ENCODE data around the gene AARSD1.
"Not testable (repeated sequence)": the region's sequence is repeated elsewhere in the genome, so short reads cannot be mapped to it uniquely, and the experiment has no call there.

Gene AARSD1

DNA sequence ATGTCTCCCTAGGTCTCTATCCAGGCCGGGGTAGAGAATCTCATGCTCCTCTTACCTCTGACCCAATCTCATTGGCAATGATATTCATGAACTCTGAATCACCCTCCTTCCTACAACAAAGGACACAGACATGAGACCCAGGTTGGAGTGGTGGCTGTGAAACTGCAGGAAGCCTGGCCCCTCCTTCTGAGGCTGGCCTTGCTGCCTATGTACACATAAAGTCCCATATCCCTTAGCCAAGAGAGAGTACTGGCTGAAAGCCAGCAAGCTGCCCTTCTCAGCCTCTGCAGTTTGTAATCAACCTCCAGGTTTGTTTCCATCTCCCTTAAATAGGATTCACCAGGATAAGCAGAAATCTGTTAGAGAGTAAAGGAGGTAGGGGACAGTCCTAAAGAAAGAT lies 10.6 kb downstream of the AARSD1 start:
- Mint-ChIP-seq H3K27ac (no peak overlapping the region), H3K36me3 (ENCODE audit: low read depth) (peaks cover 57% of the 10 kb centered on the region)

DNA sequence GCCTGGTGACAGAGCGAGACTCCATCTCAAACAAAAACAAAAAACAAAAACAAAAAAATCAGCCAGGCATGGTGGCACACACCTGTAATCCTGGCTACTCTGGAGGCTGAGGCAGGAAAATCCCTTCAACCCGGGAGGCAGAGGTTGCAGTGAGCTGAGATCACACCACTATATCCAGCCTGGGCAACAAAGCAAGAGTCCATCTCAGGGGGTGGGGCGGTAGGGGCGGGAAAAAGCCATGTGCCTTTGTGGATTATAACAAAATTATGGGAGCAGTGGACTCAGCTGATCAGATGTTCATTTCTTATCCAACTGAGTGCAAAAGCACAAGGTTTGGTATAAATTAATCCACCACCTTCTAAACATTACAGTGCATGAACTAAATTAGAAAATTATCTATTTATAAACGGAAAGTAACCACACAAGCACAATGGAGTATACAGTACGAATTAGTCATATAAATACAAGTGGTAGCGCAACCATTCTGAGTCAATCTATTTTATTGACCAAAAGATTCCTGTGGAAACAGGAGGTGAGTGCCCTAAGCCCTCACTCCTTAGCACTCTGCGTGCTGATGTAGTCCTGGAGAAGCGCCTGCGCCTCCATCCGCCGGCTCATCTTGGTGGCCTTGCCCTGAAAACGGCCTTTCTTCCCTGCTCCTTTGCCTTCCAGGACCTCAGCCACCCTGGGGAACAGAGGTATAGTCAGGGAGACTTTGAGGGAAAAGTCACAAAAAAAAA lies 14.0 kb downstream of the AARSD1 start:
- DNase-seq (no peak), ATAC-seq (no peak)
- no peaks in the 10 kb centered on the region for H3K9me3 Mint-ChIP-seq
- no peak overlapping the region for H3K4me3 Mint-ChIP-seq
- no peak overlapping the region for H3K27ac Mint-ChIP-seq
- peaks cover 38% of the 10 kb centered on the region for H3K36me3 Mint-ChIP-seq (ENCODE audit: low read depth)
- no peaks in the 10 kb centered on the region for H3K27me3 Mint-ChIP-seq
- H3K4me1 Mint-ChIP-seq, result no peaks in the 10 kb centered on the region

More for the DNA sequence above, 10.6 kb downstream of the AARSD1 start:
- ATAC-seq (no peak), DNase-seq (no peak)
- Mint-ChIP-seq H3K4me3 (no peak overlapping the region), H3K4me1 (no peaks in the 10 kb centered on the region), H3K27me3 (no peaks in the 10 kb centered on the region), H3K9me3 (no peaks in the 10 kb centered on the region)

DNA sequence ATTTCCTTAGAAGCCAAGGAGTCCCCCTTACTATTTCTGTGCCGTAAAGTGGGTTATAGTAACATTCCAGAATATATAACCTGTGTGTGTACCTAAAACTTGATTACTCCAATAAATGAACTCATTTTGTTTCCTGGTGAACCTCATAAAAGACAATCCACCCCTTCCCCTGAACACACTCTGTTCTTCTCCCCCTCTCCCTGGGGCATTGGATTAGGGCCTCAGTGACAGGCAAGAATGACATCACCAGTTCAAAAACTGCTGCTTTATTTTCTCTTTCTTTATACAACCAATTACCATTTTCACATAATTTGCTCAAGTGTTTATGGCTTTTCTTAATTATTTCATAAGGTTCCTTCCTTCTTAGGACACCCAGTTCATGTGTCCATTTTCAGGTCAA lies 17.4 kb downstream of the AARSD1 start:
- H3K9me3 Mint-ChIP-seq, result no peaks in the 10 kb centered on the region
- peaks cover 19% of the 10 kb centered on the region for H3K36me3 Mint-ChIP-seq (ENCODE audit: low read depth)
- H3K4me3 Mint-ChIP-seq, result no peak overlapping the region
- DNase-seq, result no peak
- H3K27me3 Mint-ChIP-seq, result no peaks in the 10 kb centered on the region
- no peak overlapping the region for H3K27ac Mint-ChIP-seq
- no peak for ATAC-seq
- H3K4me1 Mint-ChIP-seq, result no peaks in the 10 kb centered on the region

DNA sequence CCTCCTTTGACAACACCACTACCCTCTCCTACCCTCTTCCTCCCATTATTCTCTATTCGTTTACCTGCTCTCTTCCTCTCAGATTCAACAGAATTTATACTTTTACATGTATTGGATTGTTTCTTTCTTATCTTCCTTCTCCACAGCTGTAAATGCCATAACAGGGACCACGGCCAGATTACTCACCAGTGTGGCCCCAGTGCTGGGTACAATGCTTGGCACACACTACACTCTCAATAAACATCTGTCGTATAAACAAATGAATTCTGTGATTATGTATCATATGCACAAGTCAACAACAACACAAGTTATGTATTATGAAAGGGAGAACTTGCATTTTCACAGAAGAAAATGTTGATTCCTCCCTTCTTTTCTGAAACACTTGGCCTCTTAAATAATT lies 20.0 kb downstream of the AARSD1 start:
- DNase-seq, result no peak
- ATAC-seq, result no peak

DNA sequence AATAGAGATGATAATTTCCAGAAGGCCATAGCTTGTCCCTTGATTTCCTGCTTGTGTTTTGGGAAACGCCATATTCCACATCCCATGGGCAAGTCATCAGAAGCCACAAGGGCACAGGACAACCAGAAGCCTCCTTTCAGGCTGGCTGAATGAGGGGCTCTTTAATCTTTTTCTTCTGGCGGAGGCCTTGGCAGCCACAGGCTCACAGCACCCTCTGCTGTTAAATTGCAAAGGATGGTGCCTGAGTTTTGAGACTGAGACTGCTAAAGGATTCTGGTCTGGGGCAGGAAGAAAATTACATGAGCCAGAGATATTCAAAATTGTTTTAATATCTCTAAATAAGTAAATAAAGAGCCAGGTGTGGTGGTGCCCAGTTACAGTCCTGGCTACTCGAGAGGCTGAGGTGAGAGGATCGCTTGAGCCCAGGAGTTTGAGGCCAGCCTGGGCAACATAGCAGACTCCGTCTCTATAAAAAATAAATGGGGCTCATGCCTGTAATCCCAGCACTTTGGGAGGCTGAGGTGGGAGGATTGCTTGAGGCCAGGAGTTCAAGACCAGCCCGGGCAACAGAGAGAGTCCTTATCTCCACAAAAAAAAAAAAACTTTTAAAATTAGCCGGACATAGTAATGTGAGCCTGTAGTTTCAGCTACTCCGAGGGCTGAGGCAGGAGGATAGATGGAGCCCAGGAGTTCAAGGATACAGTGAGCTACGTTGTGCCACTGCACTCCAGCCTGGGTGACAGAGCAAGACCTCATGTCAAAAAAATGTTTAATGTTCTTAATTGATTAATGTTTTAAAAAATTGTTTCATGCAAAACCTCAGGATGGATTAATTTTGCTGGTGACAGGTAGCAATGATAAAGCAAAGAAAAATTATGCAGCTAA lies 26.3 kb downstream of the AARSD1 start:
- DNase-seq (peak; percentile 16), ATAC-seq (peak; percentile 52)
- Mint-ChIP-seq H3K27me3 (peaks cover 11% of the 10 kb centered on the region), H3K27ac (no peak overlapping the region), H3K4me1 (no peaks in the 10 kb centered on the region), H3K9me3 (no peaks in the 10 kb centered on the region), H3K4me3 (no peak overlapping the region), H3K36me3 (ENCODE audit: low read depth) (no peaks in the 10 kb centered on the region)

More for the DNA sequence above, 20.0 kb downstream of the AARSD1 start:
- Mint-ChIP-seq H3K27me3 (no peaks in the 10 kb centered on the region), H3K4me3 (no peak overlapping the region), H3K4me1 (no peaks in the 10 kb centered on the region), H3K9me3 (no peaks in the 10 kb centered on the region), H3K27ac (no peak overlapping the region), H3K36me3 (ENCODE audit: low read depth) (peaks cover 1% of the 10 kb centered on the region)

DNA sequence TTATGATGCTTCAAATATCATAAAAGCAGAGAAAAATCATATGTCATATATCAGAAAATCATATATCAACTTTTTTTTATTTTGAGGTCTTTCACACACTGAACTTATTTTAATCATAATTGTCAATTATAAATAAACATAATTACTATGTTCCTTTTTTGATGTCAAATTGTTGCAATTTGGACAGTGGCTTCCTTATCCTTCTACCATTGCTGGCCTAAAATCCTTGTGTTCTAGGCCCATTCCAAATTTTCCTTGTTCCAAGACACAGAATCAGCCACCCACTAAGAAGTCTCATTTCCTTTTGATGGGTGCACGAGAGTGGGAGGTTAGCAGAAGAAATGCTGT lies 34.8 kb downstream of the AARSD1 start:
- Mint-ChIP-seq H3K4me1 (peaks cover 11% of the 10 kb centered on the region), H3K27ac (peak overlapping the region; percentile 79), H3K9me3 (no peaks in the 10 kb centered on the region), H3K27me3 (peaks cover 8% of the 10 kb centered on the region), H3K4me3 (no peak overlapping the region), H3K36me3 (ENCODE audit: low read depth) (no peaks in the 10 kb centered on the region)
- ATAC-seq, result no peak
- DNase-seq, result no peak

DNA sequence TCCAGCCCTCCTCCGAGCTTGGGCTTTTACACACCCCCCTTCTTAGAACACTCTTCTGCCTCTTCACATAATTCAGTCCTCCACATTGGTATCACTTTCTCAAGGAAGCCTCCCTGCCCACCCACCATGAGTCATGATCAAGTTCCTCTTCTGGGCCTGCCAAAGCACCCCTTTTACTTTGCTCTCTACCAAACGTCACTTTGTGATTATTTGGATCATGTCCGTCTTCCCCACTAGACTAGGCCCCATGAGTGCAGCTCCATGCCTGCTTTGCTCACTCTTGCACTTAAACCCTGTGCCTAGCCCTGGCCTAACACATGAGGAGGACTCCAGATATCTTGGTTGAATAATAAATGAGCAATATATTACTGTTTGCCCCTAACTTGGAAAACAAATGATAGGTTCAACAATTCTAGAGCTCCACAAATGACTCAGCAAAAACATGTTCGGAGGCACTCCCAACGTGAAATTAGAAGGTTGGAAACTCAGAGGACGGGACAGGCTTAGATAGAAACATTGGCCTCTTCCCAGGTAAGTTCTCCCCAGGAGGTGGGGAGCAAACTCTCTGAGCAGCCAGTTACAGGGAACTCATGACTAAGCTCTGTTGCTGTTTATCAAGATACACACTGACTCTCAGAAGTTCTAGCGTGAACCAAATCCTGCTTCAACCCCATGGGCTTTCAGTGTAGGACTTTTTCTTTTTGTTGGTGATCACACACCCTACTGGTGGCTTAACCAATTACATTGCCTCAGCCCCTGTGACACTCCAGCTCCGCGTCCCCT lies 35.3 kb downstream of the AARSD1 start:
- ATAC-seq, result peak; percentile 88
- Mint-ChIP-seq H3K36me3 (ENCODE audit: low read depth) (no peaks in the 10 kb centered on the region), H3K27me3 (peaks cover 6% of the 10 kb centered on the region), H3K27ac (peak overlapping the region; percentile 79), H3K4me1 (peaks cover 11% of the 10 kb centered on the region), H3K9me3 (no peaks in the 10 kb centered on the region), H3K4me3 (peak overlapping the region; percentile 15)
- peak; percentile 35 for DNase-seq

DNA sequence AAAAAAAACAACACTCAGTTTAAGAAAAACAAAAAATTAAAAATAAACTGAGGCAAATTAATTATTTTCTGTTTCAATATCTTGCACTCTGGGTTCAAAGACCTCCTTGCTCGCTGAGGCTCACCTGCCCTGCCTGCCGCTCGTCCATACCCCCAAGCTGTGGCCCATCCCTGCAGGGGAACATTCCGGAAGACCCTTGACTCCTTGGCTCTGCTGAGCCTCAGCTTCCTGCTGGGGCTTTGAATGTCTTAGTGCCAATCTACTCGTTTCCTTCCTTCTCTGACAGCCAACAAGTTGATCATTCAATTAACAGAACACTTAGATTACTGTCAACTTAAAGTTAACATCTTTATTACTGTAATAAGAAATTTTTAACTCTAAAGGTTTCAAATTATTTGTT lies 39.4 kb downstream of the AARSD1 start:
- H3K27ac Mint-ChIP-seq, result no peak overlapping the region
- H3K4me1 Mint-ChIP-seq, result peaks cover 11% of the 10 kb centered on the region
- H3K36me3 Mint-ChIP-seq (ENCODE audit: low read depth), result no peaks in the 10 kb centered on the region
- DNase-seq, result no peak
- no peaks in the 10 kb centered on the region for H3K9me3 Mint-ChIP-seq
- no peak overlapping the region for H3K4me3 Mint-ChIP-seq
- no peak for ATAC-seq
- H3K27me3 Mint-ChIP-seq, result peaks cover 8% of the 10 kb centered on the region

DNA sequence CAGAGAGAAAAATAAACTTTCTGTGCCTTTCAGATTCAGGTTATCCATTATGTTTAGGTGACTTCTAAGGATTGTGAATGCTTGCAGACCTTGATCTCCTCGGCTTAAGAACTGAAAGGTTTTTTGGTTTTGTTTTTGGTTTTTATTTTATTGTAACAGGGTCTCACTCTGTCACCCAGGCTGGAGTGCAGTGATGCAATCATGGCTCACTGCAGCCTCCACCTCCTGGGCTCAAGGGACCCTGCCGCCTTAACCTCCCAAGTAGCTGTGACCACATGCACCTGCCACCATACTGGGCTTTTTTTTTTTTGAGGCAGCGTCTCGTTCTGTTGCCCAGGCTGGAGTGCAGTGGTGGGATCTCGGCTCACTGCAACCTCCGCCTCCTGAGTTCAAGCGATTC lies 40.8 kb downstream of the AARSD1 start:
- not testable (repeated sequence) for H3K4me1 Mint-ChIP-seq; H3K27ac Mint-ChIP-seq; H3K27me3 Mint-ChIP-seq; H3K36me3 Mint-ChIP-seq (ENCODE audit: low read depth); H3K4me3 Mint-ChIP-seq; DNase-seq; ATAC-seq; H3K9me3 Mint-ChIP-seq

DNA sequence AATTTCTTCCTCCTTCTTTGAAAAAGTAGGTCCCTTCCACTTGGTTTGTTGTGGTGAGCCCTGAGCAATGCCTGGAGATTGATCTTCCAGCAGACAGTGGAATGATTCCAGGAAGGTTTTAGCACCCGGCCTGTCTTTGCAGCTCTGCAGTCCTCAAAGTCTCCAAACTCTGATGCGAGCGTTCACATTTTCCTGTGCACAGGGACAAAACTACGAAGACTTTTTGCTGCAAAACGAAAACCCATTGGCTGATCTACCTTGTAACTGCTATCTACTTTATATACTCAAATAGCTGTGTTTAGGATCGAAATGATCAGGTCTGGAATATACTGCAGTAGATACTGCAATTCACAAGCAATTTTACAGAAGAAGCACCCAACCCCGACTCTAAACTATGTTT lies 42.0 kb downstream of the AARSD1 start:
- H3K4me1 Mint-ChIP-seq, result no peaks in the 10 kb centered on the region

DNA sequence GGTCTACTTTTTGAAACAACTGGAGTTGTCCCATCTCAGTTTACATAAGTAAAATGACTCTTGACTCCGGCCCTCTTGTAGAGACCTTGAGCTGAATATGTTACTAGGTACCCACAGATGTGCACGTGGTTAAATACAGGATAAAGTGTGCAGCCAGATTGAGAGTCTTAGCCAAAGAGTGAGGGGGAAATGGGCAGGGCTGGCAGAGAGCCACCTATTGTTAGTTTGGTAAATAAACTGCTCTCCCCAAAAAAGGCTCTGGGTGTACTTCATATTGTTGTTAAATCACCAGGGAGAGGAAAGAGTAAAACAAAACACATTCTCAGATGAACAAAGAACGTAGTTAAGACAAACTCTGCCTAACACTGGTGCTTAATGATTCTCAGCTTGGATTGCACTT lies 43.3 kb downstream of the AARSD1 start:
- peaks cover 7% of the 10 kb centered on the region for H3K27me3 Mint-ChIP-seq
- no peaks in the 10 kb centered on the region for H3K4me1 Mint-ChIP-seq
- H3K4me3 Mint-ChIP-seq, result no peak overlapping the region
- ATAC-seq (no peak), DNase-seq (no peak)
- H3K27ac Mint-ChIP-seq, result no peak overlapping the region
- H3K9me3 Mint-ChIP-seq, result no peaks in the 10 kb centered on the region
- H3K36me3 Mint-ChIP-seq (ENCODE audit: low read depth), result no peaks in the 10 kb centered on the region

More for the DNA sequence above, 42.0 kb downstream of the AARSD1 start:
- no peaks in the 10 kb centered on the region for H3K36me3 Mint-ChIP-seq (ENCODE audit: low read depth)
- no peak overlapping the region for H3K27ac Mint-ChIP-seq
- no peaks in the 10 kb centered on the region for H3K9me3 Mint-ChIP-seq
- H3K4me3 Mint-ChIP-seq, result no peak overlapping the region
- ATAC-seq, result no peak
- H3K27me3 Mint-ChIP-seq, result peaks cover 7% of the 10 kb centered on the region
- no peak for DNase-seq

DNA sequence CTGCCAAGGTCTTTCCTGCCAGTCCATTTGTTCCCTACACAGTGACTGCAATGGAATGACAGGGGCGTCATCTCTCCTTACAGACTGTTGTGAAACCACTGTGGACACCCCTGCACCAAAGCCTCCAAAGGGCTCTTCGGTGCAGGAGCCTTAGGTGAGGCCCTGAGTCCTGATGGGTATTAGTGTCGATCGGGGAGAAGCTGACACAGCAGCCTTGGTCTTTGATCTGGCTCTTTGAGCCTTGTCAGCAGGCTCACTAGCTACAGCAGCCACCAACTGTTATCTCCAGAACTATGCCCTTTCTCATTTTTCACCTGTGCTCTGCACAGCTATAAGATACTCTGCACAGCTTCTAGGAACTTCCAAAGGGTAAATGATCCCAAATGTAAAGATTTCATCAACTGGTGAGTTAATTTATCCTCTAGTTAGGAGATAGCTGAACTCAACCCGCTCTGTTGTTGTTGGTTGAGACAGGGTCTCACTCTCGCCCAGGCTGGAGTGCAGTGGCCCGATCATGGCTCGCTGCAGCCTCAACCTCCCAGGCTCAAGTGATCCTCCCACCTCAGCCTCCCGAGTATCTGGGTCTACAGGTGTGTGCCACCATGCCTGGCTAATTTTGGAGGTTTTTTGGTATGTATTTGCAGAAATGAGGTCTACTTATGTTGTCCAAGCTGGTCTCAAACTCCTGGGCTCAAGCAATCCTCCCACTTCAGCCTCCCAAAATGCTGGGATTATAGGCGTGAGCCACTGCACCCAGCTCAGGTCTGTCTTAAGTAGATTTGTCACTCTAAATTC lies 44.0 kb downstream of the AARSD1 start:
- no peaks in the 10 kb centered on the region for H3K4me1 Mint-ChIP-seq
- peaks cover 7% of the 10 kb centered on the region for H3K27me3 Mint-ChIP-seq
- H3K4me3 Mint-ChIP-seq, result no peak overlapping the region
- H3K27ac Mint-ChIP-seq, result no peak overlapping the region
- no peak for ATAC-seq
- no peak for DNase-seq
- H3K36me3 Mint-ChIP-seq (ENCODE audit: low read depth), result no peaks in the 10 kb centered on the region
- H3K9me3 Mint-ChIP-seq, result no peaks in the 10 kb centered on the region

DNA sequence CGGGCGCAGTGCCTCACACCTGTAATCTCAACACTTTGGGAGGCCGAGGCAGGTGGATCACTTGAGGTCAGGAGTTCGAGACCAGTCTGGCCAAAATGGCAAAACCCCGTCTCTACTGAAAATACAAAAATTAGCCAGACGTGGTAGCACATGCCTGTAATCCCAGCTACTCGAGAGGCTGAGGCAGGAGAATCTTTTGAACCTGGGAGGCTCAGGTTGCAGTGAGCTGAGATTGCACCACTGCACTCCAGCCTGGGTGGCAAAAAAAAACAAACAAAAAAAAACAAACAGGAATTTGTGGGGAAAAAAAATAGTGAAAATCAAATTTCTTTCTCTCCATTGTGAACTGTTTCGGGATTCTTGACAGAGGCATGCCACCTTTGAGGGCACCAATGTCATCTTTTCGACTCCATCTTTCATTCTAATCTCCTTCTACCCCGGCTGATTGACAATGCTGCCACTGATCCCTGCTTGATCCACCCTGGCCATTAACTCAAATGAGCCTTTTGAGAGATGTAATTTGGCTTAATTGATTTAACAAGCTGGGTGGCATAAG lies 44.7 kb downstream of the AARSD1 start:
- ATAC-seq; DNase-seq; H3K4me3 Mint-ChIP-seq; H3K27me3 Mint-ChIP-seq; H3K36me3 Mint-ChIP-seq (ENCODE audit: low read depth); H3K9me3 Mint-ChIP-seq; H3K4me1 Mint-ChIP-seq; H3K27ac Mint-ChIP-seq: not testable (repeated sequence)
